Psoas muscle (tissue), 8 donors: Measurements from ENCODE around the gene FZD8. TPM values are rescaled to one million over a fixed set of nuclear protein-coding genes. Genes with fewer than 3 reads are reported as not detected.

Experiments used
- ATAC-seq, 4 donors: fragments of 200-7000 bp; cut with Tn5 transposase; one replicate each; pipeline ENCODE4 v1.9.1; 2020; ENCODE audit warnings: moderate library complexity in 3 of 4, mild to moderate bottlenecking in 2 of 4
- DNase-seq, 2 donors: peaks; one replicate each; pipeline ENCODE4 v3.0.0-alpha.2; 2020
- H3K27ac ChIP-seq: fragments of 200-600 bp; one replicate; pipeline ENCODE4 v1.8.0; 2022
- H3K27me3 ChIP-seq, 3 donors: fragments of 200-600 bp in 1 of 3; one replicate each; pipeline versions ENCODE4 v1.6.1 to v1.8.0; 2013 to 2022; ENCODE audit warnings: low read length in 2 of 3, mild to moderate bottlenecking in 2 of 3, moderate library complexity in 1 of 3; ENCODE audit not compliant: insufficient read depth in 3 of 3
- H3K36me3 ChIP-seq, 2 donors: fragments of 200-600 bp in 1 of 2; one replicate each; pipeline versions ENCODE4 v1.6.1 to v1.8.0; 2013 to 2022; ENCODE audit warnings: low read depth in 1 of 2, mild to moderate bottlenecking in 1 of 2, moderate library complexity in 1 of 2; ENCODE audit not compliant: insufficient read depth in 1 of 2
- H3K4me1 ChIP-seq: fragments of 200-600 bp; one replicate; pipeline ENCODE4 v1.8.0; 2022
- H3K4me3 ChIP-seq: fragments of 200-600 bp; one replicate; pipeline ENCODE4 v1.8.0; 2022; ENCODE audit warnings: mild to moderate bottlenecking
- H3K9me3 ChIP-seq: fragments of 200-600 bp; one replicate; pipeline ENCODE4 v1.8.0; 2022
- CTCF ChIP-seq: fragments of 200-600 bp; IDR thresholded peaks from one replicate; pipeline ENCODE4 v1.8.0; 2022; ENCODE audit warnings: antibody characterized with exemption
- WGBS, 3 donors: extraction: QIAGEN DNeasy Blood & Tissue Kit; methylation state at CpG; one replicate each; pipeline versions ENCODE4 v1.1.6 to v1.1.7; 2013; 5-methylcytosine and 5-hydroxymethylcytosine counted together
- intact Hi-C, 2 donors: fragments of 100-400 bp; cut with DNase I; formaldehyde crosslinking; loops; one replicate each; pipeline versions ENCODE4 v1.11.0 to v1.14.2; 2022
- polyA plus RNA-seq, 3 donors: library from polyadenylated mRNA; stranded (reverse); fragments of 200-250 nt; gene quantifications; one replicate each; pipeline ENCODE4 v1.2.3, GENCODE V29; 2013
- total RNA-seq, 4 donors: library from RNA; stranded (reverse); fragmentation: NEBNext Ultra II Directional in 2 of 4; extraction: Animal tissue kit (Norgen Biotek cat#: 25700) in 2 of 4; gene quantifications; one replicate each; pipeline versions ENCODE4 v1.2.1 to v1.2.4, GENCODE V29; 2021 to 2023
- donor health status: healthy with polysubstance abuse.
- donor health status: DM: no; HTN: no; CAD: no; lungs with moderate emphysema.
- donor health status: Bipolar disorder and iron deficiency.
- donor health status: healthy.
- donor health status: DM: yes; HTN: yes; CAD: no.
- donor health status: DM: no; HTN: no; CAD: no.
- donor health status: DM: no; HTN: no; CAD: no.
- donor health status: DM: yes; HTN: yes; CAD: no.

Gene FZD8
- total and polyA plus RNA-seq, 7 donors = 1.4 to 6.1 (median 4.1) TPM

- no peaks in the 10 kb centered on the region for H3K27me3 ChIP-seq
- H3K4me1 ChIP-seq = peaks cover 5% of the 10 kb centered on the region
- no peaks in the 10 kb centered on the region for H3K9me3 ChIP-seq
- 65 to 69% (median 65%) methylated on average over 7 of the region's 7 CpGs for WGBS, 3 donors
- TF ChIP-seq CTCF = no peak
- H3K4me3 ChIP-seq = no peak overlapping the region
- H3K36me3 ChIP-seq = peaks cover 0 to 6% of the 10 kb centered on the region in 2 donors
- no peak overlapping the region for H3K27ac ChIP-seq
- intact Hi-C loops = loop anchor here in 1 of 2 donors (10.0 kb wide), 1 partner anchor 1248 kb away; no protein-coding TSS in a partner anchor
- ATAC-seq (no peak), DNase-seq (no peak)
These were observed 5.1 kb downstream of the FZD8 start for GRCh38 chr10:35636956-35637355.

GRCh38 chr10:35635576-35635975, 6.5 kb downstream of the FZD8 start:
- DNase-seq = no peak

GRCh38 chr10:35633006-35633980, 8.8 kb downstream of the FZD8 start:
- Histone ChIP-seq H3K4me1 (no peaks in the 10 kb centered on the region), H3K4me3 (no peak overlapping the region), H3K36me3 (peaks cover 0 to 4% of the 10 kb centered on the region in 2 donors), H3K9me3 (no peaks in the 10 kb centered on the region), H3K27me3 (no peaks in the 10 kb centered on the region), H3K27ac (no peak overlapping the region)
- TF ChIP-seq CTCF = no peak
- intact Hi-C loops = loop anchor here (5.0 to 10.0 kb wide), 2 partner anchors 1249 to 1252 kb away; no protein-coding TSS in a partner anchor
- ATAC-seq (no peak), DNase-seq (no peak)
- 59 to 62% (median 60%) methylated on average over 12 of the region's 12 CpGs for WGBS, 3 donors

More at GRCh38 chr10:35635576-35635975, 6.5 kb downstream of the FZD8 start:
- peaks cover 5% of the 10 kb centered on the region for H3K4me1 ChIP-seq
- TF ChIP-seq CTCF = peak; percentile 97
- peak; percentile 66 to 85 (median 76) for ATAC-seq
- H3K27ac ChIP-seq = no peak overlapping the region
- no peaks in the 10 kb centered on the region for H3K27me3 ChIP-seq
- H3K4me3 ChIP-seq = no peak overlapping the region
- intact Hi-C loops = loop anchor here (2.0 to 10.0 kb wide), 2 partner anchors 1143 to 1249 kb away; no protein-coding TSS in a partner anchor
- peaks cover 0 to 6% of the 10 kb centered on the region in 2 donors for H3K36me3 ChIP-seq
- H3K9me3 ChIP-seq = no peaks in the 10 kb centered on the region
- 14 to 20% (median 15%) methylated on average over 6 of the region's 6 CpGs for WGBS, 3 donors

- intact Hi-C loops = loop anchor here (5.0 to 10.0 kb wide), 2 partner anchors 1250 to 1253 kb away; no protein-coding TSS in a partner anchor
- no peak for TF ChIP-seq CTCF
- Histone ChIP-seq H3K27ac (no peak overlapping the region), H3K27me3 (no peaks in the 10 kb centered on the region), H3K4me1 (no peaks in the 10 kb centered on the region), H3K36me3 (no peaks in the 10 kb centered on the region), H3K9me3 (no peaks in the 10 kb centered on the region), H3K4me3 (no peak overlapping the region)
- no peak for DNase-seq
- ATAC-seq = no peak
These were observed 10.1 kb downstream of the FZD8 start for GRCh38 chr10:35632027-35632426.
